Astrocyte of the cerebellum (primary cell): ENCODE results near the gene DNASE1L1.
A peak's percentile ranks its signal among the peaks of the same experiment; 100 is the strongest.

Experiments used
- DNase-seq: peaks from one replicate; pipeline ENCODE4 v3.0.0-alpha.2; 2011; ENCODE audit warnings: low read depth
- H3K4me3 ChIP-seq: 2 replicates; pipeline ENCODE4 v1.5.1; 2011; ENCODE audit warnings: mild to moderate bottlenecking, low read depth, low read length, moderate library complexity
- CTCF ChIP-seq: IDR thresholded peaks from 2 replicates; pipeline ENCODE4 v1.5.1; 2012; ENCODE audit warnings: low read length, low read depth, moderate library complexity, mild to moderate bottlenecking; ENCODE audit errors: missing control alignments
- in situ Hi-C: cut with HindIII; loops from 2 replicates; pipeline ENCODE4 v1.10.0; 2017; ENCODE audit warnings: low sequenced_read_pairs

DNASE1L1 gene

GRCh38 chrX:154436983-154437752 lies 28.1 kb upstream of the DNASE1L1 start, which contains the start of gene GDI1:
Gene GDI1 (plus strand): TSS chrX:154437154. CDS start chrX:154437255, 101 bp downstream.
- in situ Hi-C loops: no loop called here
- TF ChIP-seq CTCF: no peak
- peak within 1 kb of the TSS; percentile 62 for H3K4me3 ChIP-seq
- DNase-seq: no peak

GRCh38 chrX:154436374-154436982 lies 27.4 kb upstream of the DNASE1L1 start:
- in situ Hi-C loops: no loop called here
- no peak for DNase-seq
- peak overlapping the region; percentile 62 for H3K4me3 ChIP-seq
- no peak for TF ChIP-seq CTCF

- no peak overlapping the region for H3K4me3 ChIP-seq
- no peak for TF ChIP-seq CTCF
- in situ Hi-C loops: no loop called here
- no peak for DNase-seq
Measured at GRCh38 chrX:154435171-154435733, 26.2 kb upstream of the DNASE1L1 start.

- no peak for TF ChIP-seq CTCF
- in situ Hi-C loops: no loop called here
- H3K4me3 ChIP-seq: no peak overlapping the region
- DNase-seq: no peak
Measured at GRCh38 chrX:154434394-154435168, 25.5 kb upstream of the DNASE1L1 start.

- in situ Hi-C loops: no loop called here
- H3K4me3 ChIP-seq: no peak overlapping the region
- DNase-seq: no peak
- TF ChIP-seq CTCF: no peak
Measured at GRCh38 chrX:154433605-154434004, 24.6 kb upstream of the DNASE1L1 start.

GRCh38 chrX:154432210-154432609 lies 23.2 kb upstream of the DNASE1L1 start:
- no peak for DNase-seq
- no peak overlapping the region for H3K4me3 ChIP-seq
- in situ Hi-C loops: no loop called here
- TF ChIP-seq CTCF: no peak
